Measurements from ENCODE around the gene ZBED4.

DNA sequence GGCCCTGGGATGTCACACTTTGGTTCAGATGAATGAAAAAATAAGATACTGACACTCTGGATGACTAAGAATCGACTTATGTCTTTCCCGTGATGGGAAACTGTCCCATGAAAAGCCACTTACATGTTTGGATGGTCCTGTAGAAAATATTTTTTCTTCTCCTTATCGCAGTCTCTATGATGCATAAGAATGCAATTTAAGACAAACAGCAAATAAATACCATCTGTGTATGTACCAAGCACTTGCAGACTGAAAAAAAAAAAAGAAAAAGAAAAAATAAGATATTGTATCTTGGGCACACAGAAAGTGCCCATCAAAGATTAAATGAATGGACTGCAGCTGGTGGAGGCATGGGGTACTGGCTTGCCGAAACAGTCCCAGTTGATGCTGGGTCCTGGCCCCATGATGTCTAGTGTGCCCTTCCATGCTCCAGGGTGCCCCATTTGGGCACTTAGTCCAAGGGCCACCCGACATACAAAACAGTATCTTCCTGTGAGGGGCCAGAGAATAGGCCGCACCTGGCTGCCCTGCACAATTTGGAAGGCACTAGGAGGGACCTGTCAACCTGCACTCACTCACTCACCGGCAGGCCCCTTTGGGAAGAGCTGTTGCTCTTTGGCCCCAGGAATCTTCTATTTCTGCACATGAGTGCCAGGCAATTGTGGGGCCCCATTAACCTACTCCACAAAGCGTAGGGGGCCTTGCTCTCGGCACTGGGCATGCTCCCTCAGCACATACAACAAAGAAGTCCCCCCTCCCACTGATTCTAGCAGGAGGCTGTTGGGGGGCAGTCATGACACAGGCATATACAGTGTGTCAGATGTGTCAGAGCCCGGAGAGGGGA lies 2.5 kb upstream of the ZBED4 start:
- TF ChIP-seq, protein P1, sequence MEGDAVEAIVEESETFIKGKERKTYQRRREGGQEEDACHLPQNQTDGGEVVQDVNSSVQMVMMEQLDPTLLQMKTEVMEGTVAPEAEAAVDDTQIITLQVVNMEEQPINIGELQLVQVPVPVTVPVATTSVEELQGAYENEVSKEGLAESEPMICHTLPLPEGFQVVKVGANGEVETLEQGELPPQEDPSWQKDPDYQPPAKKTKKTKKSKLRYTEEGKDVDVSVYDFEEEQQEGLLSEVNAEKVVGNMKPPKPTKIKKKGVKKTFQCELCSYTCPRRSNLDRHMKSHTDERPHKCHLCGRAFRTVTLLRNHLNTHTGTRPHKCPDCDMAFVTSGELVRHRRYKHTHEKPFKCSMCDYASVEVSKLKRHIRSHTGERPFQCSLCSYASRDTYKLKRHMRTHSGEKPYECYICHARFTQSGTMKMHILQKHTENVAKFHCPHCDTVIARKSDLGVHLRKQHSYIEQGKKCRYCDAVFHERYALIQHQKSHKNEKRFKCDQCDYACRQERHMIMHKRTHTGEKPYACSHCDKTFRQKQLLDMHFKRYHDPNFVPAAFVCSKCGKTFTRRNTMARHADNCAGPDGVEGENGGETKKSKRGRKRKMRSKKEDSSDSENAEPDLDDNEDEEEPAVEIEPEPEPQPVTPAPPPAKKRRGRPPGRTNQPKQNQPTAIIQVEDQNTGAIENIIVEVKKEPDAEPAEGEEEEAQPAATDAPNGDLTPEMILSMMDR (IDR thresholded peaks at IDR 0.05), result no peak
- TF ChIP-seq POLR2A (IDR thresholded peaks at IDR 0.05), result no peak

Measured in body of pancreas (tissue), 4 donors.